GM18499 (cell line): Measurements from ENCODE around the gene IREB2.
"Not testable (repeated sequence)": the region's sequence is repeated elsewhere in the genome, so short reads cannot be mapped to it uniquely, and the experiment has no call there.

Source experiments
- ATAC-seq: cut with Tn5 transposase; IDR thresholded peaks from one replicate; pipeline ENCODE4 v1.9.1; 2021; ENCODE audit warnings: moderate number of reproducible peaks; ENCODE audit not compliant: insufficient read depth, unreplicated experiment

The IREB2 gene

DNA sequence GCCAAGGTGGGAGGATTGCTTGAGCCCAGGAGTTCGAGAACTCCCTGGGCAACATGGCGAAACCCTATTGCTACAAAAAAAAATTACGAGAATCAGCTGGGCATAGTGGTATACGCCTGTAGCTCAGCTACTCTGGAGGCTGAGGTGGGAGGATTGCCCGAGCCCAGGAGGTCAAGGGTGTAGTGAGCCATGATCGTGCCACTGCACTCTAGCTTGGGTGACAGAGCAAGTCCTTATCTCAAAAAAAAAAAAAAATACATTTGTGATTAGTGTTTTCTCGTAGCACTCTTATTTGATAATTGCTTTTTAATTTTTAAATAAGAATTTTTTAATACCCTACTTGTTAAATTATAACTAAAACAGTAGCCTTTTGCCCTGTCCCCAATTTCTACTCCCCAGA lies 18.4 kb downstream of the IREB2 start:
- no peak for ATAC-seq

DNA sequence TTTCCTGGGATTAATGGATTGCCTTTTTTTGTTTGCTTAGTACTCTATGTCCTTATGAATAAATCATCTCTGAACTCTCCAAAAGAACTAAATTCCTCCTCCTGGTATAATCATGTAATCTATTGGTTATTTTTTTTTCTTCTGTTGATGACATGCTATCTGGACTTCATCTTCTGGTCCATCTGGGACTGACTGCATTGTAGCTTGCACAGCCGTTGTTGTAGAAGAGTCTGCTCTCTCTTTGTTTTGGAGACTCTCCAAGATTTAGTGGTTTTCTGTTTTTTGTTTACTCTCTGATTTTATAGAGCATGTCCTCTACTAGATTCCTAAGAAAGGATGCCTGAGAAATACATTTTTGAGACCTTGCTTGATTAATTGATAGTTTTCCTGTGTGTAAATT lies 19.1 kb downstream of the IREB2 start:
- ATAC-seq: no peak

- no peak for ATAC-seq
These were observed 22.7 kb downstream of the IREB2 start for GRCh38 chr15:78460737-78461136.

- no peak for ATAC-seq
These were observed 23.3 kb downstream of the IREB2 start for GRCh38 chr15:78461171-78461888.

DNA sequence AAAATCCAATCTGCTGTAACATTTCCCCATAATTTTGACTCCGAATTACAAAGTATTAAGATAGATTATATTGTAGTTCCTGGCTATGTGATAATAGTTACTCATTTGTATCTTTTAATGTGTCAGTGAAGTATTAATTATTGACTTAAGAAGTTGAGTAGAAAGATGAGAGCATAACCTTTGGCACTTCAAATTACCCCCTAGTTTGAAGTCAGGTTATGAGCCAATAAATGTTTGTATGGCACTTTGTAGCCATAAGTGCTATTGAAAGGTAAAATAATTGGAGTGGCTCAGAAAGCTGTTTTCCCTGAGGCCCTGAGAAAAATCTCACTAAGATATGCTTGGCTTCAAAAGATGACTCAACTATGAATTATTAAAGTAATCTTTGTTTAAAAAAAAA lies 31.0 kb downstream of the IREB2 start:
- ATAC-seq: no peak

GRCh38 chr15:78477295-78477694 lies 39.3 kb downstream of the IREB2 start:
- no peak for ATAC-seq

DNA sequence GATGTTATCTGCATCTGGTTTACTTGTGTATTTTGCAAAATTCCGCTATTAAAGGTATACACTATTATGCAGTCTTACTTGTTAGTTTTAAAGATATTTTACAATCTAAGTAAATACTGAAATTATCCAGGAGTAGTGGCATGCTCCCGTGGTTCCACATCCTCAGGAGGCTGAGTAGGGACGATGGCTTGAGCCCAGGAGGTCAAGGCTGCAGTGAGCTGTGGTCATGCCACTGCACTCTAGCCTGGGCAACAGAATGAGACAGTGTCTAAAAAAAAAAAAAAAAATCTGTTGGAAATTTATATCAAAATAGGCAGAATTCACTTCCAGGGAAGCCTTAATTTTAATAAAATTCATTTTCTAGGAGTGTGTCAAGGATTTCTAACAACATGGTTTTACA lies 41.6 kb downstream of the IREB2 start:
- no peak for ATAC-seq

DNA sequence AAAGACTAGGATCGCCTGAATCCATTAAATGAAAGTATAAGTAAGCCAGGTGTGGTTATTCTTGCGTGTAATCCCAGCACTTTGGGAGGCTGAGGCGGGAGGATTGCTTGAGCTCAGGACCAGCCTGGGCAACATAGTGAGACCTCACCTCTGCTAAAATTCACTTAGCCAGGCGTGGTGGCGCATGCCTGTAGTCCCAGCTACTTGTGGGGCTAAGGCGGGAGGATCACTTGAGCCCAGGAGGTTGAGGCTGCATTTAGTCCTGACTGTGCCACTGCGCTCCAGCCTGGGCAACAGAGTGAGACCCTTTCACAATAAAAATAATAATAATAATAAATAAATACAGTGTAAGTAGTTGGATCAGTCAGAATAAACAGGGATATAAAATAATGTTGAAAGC lies 43.9 kb downstream of the IREB2 start:
- no peak for ATAC-seq

DNA sequence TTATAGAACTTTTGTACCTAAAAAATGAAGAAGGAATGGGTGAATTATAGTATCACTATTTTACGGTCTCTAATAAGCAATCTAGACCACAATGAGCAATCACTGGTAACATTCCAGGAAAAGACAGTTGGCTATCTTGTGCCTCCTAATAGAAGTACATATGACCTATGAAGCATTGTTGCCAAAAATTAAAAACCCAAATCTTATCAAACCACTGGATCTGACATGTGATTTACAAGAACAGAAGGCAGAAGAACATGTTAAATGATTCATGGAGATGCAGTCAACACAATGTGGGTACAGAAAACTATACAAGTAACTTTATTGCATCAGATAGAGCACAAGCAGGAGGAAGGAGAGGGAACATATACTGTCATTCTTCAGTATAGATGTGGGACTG lies 54.9 kb downstream of the IREB2 start:
- ATAC-seq: no peak

GRCh38 chr15:78501857-78502256 lies 63.8 kb downstream of the IREB2 start:
- ATAC-seq: no peak

DNA sequence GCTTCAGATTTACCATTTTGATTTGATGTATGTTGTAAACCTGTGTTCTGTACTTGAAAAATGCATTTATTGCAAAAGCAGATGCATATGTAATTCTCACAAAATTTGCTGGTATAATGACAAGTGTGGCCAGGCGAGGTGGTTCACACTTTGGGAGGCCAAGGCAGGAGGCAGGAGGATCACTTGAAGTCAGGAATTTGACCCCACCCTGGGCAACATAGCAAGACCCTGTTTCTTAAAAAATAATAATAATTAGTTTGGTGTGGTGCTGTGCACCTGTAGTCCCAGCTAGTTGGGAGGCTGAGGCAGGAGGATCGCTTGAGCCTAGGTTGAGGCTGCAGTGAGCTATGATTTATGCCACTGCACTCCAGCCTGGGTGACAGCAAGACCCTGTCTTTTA lies 64.6 kb downstream of the IREB2 start:
- ATAC-seq: no peak

DNA sequence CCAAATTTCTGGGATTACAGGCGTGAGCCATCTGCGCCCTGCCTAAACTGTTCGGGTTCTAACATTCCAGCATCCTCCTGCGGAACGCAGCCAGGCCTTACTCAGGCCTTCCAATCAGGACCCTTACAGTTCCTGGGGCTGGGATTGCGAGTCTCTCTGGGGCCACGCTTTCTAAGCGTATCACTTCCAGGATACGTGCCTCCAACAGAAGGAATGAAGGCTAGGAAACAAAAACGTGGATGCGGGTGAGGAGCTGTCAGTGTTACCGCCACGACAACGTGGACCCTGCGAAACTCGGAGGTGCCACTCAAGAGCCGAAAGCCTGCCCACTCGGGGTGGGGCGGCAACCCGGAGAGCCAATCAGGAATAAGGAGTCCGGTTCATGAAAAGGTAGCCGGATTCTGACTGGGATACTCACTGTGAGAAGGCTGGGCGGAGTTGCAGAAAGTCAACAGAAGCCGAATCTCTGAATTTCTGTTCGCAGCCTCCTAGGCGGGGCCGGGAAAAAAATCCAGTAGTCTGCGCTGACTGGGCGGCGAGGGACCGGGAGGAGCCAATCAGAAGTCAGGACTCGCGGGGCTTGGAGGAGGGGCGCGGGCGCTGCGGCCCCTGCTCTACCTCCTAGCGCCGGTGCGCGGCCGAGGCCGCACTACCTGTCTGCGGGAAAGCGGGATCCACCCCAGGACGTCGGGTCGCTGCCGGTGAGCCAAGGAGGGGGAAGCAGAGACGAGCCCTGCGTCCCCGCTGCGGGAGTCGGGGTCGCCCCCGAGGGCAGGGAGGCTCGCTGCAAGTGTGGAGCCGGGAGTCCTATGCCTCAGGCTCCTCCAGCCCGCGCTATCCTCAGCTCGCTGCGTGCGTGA lies 69.2 kb downstream of the IREB2 start, which contains the start of gene HYKK:
TSS of gene HYKK (plus strand) at position 607 of the 860 bp plus-strand sequence. CDS start 5,512 bp downstream, outside the sequence.
- ATAC-seq: no peak

GRCh38 chr15:78507831-78508160 lies 69.8 kb downstream of the IREB2 start:
- ATAC-seq: no peak

DNA sequence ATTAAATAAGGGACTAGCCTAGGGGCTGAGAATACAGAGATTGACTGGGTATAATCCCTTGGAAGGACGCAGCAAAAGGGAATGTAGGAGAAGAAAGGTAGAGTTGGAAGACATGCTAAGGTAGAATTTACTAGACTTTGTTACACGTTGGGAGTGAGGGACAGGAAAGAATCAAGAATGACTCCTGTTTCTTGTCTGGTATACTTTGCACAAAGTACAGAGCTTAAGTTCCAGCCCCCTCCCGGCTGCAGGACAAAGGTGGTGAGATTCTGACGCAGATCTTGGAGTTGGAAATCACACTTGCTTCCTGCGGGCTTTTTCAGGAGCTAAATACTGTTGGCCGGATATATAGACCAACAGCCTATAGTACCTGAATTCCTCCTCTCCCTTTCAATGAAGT lies 70.3 kb downstream of the IREB2 start:
- ATAC-seq: no peak

GRCh38 chr15:78509726-78510312 lies 71.8 kb downstream of the IREB2 start:
- ATAC-seq: no peak

DNA sequence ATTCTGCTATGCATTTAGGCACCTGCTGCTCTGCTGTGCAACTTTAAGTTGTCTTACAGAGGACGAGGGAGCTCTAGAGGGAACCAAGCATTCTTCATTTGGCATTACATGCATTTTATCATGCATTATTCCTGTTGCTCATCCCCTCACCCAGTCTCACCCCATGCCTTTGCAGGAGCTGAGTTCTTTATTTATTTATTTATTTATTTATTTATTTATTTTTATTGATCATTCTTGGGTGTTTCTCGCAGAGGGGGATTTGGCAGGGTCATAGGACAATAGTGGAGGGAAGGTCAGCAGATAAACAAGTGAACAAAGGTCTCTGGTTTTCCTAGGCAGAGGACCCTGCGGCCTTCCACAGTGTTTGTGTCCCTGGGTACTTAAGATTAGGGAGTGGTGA lies 82.0 kb downstream of the IREB2 start:
- not testable (repeated sequence) for ATAC-seq

- ATAC-seq: no peak
These were observed 86.2 kb downstream of the IREB2 start for GRCh38 chr15:78524230-78524629.

DNA sequence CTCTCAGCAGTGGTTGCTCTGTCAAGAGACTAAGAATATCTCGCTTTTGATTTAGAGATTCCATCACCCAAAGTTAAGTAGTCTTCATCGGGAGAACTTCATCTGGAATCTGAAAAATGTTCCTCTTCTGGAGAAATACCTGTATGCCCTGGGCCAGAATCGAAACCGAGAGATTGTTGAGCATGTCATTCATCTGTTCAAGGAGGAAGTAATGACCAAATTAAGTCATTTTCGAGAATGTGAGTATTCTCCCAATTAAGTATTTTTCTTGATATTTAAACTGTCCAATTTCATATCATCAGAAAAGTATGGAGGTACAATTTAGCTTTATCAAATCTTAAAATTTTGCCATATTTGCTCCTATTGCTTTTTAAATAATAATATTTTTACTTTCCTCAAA lies 89.3 kb downstream of the IREB2 start:
- ATAC-seq: no peak

- no peak for ATAC-seq
These were observed 95.3 kb downstream of the IREB2 start for GRCh38 chr15:78533331-78533730.

DNA sequence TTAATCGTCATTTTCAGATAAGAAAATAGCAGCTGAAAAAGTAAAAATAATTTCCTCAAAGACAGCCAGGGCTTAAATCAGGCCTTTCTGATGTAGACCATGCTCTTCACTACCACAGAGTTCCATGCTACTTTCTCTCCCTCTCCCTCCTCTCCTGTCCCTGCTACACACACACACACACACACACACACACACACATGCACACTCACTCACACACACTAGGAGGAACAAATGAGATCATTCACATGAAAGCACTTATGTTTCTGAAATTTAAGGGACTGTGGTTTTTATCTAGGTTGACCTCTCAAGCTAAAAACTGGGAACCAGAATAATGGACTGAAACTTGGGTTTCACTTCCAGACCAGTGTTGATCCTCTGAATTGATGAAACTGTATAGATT lies 98.1 kb downstream of the IREB2 start:
- ATAC-seq: no peak

DNA sequence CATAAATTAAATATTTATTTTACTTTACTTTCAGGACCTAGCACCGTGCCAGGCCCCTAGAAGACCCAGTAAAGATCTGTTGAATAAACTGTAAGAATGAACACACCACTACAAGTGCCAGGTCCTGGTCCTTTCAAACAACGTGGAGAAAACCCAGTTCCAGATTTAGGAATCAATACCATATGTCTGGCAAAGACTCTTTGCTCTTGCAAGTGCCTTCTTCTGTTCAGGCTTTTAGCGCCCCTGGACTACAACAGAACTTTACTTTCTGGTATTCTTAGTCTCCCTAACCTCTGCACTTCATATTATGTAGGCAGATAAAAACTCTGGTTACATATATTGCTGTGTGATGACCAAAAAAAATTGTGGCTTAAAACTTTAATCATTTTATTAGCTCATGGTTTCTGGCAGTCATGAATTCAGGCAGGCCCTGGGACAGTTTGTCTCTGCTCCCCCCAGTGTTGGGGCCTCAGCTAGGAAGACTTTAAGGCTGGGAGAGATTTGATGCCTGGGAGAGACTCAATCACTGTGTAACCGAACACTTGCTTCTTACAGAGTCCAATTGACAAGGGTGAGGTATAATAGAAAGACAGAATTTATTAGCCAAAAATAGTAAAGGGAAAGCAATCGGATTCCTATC lies 99.4 kb downstream of the IREB2 start:
- ATAC-seq: no peak
